Measurements from ENCODE around the gene GPR31.

GPR31 gene

DNA sequence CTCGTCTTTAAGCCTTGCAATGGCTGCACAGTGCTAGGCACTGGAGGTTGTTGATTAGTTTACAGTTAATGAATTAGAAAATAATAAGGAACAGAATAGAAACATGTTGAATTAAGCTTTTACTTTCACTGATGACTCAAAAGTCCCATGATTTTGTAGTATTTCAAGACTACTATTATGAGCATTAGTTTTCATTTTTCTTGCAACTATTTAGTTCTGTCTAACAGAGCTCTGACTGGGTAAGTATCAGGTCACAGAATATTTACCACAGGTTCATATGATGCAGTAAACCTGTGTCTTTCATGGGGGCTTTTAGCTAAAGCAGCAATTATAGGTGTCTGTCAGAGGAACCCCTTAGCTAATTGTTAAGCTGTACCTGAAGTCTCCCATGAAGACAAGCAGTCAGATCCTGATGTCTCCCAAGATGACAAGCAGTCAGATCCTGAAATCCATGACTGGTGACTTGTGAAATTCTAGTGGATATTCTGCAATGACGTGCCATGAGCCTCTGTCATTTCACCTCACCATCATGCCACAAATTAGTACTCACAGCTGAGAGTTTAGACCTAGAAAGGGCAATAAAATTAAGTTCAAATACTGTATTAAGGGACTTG is 8.2 kb upstream of the GPR31 start:
- DNase-seq = no peak

DNA sequence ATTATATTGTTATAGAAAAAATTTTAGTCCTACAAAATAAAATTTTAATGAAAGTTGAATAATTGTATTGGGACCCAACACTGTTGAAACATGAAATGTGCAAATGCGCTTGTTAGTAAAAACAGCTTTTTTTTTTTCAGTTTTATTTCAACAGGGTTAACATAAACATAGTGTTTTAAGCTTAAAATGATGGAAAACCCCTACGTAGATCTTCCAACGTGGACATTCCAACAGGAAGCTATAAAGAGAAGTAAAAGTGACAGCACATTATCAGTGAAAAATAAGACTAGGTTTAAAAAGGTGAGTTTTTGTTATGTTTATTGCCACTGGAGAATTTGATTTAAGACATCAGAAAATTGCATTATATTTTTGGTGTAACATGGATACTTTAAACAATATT is 6.5 kb upstream of the GPR31 start:
- no peak for DNase-seq

DNA sequence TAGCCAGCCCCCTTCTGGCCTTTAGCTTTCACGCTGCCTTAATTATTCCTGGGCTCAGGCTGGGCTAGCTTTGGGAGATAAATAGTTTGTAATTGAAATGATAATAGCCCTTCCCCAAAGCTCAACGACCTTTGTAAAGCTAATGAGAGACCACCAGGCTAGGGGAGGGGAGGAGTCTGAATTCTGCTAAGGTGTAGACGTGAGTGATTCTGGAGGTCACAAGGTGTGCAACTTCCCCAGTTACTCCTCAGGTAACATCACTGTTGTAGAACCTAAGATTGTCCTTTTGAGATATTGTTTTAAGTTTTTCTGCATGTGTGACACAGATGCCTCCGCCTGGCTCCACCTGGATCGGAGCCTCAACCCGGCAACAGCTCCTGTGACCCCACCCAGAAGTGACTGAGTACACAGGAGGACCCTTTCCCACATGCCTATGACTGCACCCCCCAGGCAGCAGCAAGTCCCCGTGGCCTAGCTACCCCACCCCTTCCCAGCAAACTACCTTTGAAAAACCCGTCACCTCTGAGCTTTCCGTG is 5.8 kb upstream of the GPR31 start:
- no peak for DNase-seq

GRCh38 chr6:167162591-167162990 is 4.8 kb upstream of the GPR31 start:
- DNase-seq = no peak

GRCh38 chr6:167161851-167162467 is 4.2 kb upstream of the GPR31 start:
- no peak for DNase-seq

GRCh38 chr6:167157414-167157813 is 366 bp downstream of the GPR31 start:
- no peak for DNase-seq

- DNase-seq = no peak
Measured at GRCh38 chr6:167154895-167155294, 2.9 kb downstream of the GPR31 start.

- DNase-seq = no peak
Measured at GRCh38 chr6:167154291-167154690, 3.5 kb downstream of the GPR31 start.

DNA sequence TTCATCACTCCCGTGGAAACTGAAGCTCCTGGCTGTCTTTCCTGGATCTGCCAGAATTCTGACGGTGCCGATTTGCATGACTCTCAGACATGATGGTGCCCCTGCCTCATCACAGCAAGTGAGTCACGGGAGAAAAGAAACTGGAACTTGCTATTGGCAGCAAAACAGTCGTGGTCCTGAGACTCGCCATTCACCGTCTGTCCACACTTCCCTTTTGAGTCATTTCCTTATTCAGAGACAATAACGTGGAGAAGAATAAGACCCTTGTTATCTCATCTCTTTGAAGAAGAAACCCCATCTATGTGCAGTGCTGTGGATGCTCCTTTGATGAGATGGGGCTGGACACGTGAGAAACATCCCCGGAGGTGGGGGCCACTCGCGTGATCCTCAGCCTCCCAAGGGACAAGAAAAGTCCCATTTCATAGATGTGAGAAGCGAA is 4.2 kb downstream of the GPR31 start:
- no peak for DNase-seq

- no peak for DNase-seq
Measured at GRCh38 chr6:167152862-167153261, 4.9 kb downstream of the GPR31 start.

- DNase-seq = no peak
Measured at GRCh38 chr6:167151648-167152047, 6.1 kb downstream of the GPR31 start.

- DNase-seq = no peak
Measured at GRCh38 chr6:167150941-167151549, 6.7 kb downstream of the GPR31 start.

DNA sequence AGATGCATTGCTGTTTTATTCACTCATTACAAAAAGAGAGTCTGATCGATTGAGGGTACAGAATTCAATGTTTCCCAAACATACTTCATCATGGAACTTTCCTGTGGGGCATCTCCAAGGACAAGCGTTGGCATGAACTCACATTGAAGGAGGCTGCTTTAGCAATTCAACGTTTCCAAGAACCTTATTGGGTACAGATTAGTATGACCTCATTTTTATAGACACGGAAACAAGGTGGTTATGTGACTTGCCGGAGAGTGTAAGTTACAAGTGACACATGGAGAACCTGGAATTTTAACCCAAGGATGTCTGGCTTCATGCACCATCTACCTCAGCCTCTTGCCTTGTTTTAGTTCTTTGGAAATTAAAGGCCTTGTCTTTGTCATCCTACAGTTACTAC is 8.8 kb downstream of the GPR31 start:
- DNase-seq = no peak

DNA sequence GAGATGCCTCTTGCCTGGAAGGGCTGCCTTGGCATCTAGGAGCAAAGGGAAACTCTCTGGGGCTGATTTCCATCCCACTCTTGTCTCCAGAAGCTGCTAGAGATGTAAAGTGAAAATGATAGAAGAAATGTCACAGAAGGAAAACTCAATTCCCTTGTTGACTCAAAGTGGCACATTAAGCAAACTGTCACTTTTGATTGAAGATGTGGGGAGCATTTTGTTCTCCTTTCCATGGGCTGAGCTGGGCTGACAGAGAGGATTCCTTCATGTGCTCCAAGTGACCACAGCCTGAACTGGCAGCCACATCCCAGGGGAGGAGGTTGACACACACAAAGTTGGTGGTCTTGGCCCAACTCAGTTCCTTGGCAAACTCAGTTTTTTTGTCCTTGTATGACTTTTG is 9.8 kb downstream of the GPR31 start:
- DNase-seq = no peak

DNA sequence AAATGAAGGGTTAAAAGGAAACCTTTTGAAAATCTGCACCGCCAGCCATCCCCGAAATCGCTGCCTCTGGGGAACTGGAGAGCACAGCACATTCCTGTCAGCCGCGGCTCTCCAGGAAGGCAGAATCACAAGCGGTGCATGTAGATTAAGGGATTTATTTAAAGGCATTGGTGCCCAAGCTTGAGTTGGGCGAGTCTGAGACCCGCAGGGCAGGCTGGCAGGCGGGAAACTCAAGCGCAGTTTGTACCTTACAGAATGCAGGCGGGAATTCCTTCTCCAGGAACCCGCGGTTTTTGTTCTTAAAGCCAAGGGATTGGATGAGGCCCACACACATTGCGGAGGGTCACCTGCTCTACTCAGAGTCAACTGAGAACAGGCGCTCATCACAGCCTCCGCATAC is 10.8 kb downstream of the GPR31 start:
- DNase-seq = no peak

DNA sequence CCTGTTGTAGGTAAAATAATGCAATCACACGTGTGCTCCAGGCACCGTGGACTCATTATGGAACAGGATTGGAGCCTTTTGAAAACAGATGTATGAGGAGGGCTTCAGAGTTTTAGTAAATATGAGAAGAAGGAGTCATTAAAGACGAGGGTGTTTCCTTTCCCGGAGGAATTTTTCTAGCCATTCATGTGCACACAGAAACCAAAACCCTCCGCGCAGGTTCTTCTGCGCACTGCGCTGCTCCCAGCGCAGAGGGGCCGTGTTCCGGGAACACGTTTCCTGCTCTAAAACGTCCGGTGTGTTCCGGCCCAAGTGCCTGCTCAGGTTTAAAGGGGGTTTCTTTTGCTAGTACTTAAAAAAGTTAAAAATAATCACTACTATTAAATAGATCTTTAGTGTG is 11.6 kb downstream of the GPR31 start:
- DNase-seq = no peak

GRCh38 chr6:167145461-167145860 is 12.3 kb downstream of the GPR31 start:
- no peak for DNase-seq

DNA sequence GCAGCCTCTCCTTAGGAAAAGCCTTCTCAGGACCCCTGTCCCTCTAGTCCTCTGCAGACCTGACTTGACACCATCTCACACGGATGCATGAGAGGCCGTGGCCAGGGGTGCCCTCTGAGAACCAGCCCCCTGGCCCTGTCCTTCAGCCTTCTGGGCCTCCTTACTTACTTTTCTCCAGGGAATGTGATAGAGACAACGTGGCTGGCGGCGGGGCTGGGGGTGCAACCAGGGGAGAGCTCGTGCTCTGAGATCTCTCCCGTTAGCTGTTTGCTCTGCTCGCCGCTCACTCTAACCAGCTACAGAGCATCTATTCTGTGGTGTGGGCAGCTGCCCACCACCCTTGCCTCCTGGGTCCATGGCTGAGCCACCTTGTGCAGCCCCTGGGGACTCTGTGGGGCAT is 14.7 kb downstream of the GPR31 start:
- no peak for DNase-seq

DNA sequence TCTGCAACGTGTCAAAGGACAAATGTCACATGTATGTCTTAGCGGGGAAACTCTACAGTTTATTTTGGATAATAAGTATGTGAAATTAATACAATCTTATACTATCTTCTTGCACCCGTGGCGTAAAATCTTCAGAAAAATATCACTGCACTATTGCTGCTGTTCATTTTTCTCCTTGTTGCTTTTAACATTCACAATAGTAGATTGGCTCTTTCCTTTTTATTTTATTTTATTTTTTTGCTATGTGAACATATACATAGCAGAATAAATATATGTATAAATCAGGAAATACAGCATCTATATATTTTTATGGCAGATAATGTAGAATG is 15.4 kb downstream of the GPR31 start:
- DNase-seq = no peak

DNA sequence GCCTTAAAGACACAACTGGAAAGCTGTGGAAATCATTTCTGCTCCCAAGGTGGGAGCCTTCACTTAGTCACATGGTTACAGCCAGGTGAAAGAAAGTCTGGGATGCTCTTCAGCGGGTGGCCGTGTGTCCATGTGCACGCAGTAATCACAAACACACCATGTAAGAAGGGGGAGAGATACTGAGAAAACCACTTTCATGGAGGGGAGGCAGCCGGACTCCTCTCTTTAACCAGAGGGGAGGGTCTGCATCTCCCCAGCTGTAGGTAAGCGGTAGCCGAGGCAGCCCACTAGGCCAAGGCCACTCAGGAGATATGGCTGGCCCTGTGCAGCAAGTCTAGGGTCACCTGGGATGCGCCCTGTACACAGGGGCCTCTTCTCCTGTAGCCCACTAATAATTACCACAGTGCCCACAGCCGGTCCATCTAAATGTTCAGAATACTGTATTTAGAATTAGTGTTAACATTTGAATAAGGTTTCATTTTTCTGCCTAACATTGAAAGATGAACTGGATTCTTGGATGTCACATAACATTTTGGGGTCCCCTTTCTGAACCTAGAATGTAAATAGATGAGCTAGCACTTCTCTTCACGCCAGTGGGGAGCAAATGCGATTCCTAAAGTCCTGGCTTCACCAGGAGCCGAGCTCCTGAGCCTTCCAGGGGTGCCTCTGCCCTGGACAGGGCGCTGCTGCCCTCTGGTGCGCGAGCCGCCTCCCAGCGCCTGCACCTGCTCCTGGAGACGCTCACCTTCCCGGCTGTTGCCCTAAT is 15.9 kb downstream of the GPR31 start:
- peak; percentile 49 for DNase-seq

DNA sequence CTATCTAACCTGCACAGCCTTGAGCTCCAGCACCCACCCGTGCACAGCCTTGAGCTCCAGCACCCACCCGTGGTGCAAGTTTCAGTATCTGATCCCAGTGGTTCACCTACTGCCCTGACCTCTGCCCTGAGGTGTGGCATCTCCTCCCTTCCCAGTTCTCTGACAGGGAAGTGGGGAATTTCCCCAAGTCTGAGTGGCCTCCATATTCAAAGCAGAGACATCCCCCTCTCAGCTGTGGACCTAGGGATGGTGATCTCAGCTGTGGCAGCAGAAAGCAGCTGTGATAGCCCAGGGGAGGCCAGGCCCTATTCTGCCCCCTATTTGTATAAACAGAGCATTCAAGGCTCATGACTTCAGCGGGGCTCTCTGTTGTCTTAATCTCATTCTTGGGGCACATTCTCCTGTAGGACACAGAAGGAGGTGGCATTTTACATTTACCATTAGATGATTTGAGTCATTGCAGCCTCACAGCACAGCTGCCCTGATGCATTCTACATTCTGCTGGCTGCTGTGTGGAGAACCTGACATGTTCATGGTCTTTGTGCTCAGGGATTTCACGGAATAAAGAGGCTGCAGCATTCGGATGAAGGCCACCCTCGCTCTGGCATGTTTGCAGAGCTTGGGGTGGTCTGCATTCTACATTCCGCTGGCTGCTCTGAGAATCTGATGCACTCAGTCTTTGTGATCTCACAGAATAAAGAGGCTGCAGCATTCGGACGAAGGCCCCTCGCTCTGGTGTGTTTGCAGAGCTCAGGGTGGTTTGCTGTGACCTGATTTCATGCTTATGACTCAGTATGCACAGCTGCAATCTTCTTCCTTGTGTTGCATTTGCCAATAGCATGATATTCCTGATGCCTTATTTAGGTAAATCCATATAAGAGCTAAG is 16.9 kb downstream of the GPR31 start:
- no peak for DNase-seq

DNA sequence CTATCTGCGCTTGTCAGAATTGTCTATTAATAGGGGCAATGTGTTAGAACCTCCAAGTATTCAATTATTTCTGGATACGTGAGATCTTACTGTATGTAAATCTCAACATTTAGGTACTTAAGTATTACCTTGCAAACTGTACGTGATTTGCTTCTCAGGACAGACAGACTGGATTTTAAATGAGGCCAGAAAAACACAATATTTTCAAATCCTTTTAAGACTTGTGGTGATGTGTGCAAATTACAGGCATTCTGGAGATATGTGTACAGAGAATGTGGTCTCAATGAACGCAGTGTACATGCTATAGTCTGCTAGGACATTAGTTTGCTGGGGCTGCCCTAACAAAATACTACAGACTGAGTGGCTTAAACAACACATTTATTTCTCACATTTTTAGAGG is 18.0 kb downstream of the GPR31 start:
- no peak for DNase-seq

- no peak for DNase-seq
Measured at GRCh38 chr6:167137881-167138280, 19.9 kb downstream of the GPR31 start.

Measured in stimulated activated CD4-positive, alpha-beta T cell treated with anti-CD3 and anti-CD28 coated beads, Interleukin-12 subunit alpha, Interleukin-12 subunit beta, amount 100 ng/mL, for 4 hours (primary cell).